ENCODE results near the gene AGBL5.
"Not testable (repeated sequence)": the region's sequence is repeated elsewhere in the genome, so short reads cannot be mapped to it uniquely, and the experiment has no call there.

The AGBL5 gene

DNA sequence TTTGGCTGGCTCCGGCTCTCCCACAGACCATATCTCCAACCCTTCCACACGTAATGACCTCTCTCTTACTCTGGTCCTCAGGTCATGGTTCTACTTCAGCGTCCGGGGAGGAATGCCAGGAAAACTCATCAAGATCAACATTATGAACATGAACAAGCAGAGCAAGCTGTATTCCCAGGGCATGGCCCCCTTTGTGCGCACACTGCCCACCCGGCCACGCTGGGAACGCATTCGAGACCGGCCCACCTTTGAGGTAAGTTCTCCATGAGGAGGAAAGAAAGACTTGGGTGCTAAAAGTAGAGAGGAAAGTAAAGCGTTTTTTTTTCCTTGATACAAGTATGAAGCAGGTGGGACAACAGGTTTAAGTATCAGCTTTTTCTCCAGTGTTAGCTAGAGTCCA, 1.9 kb downstream of the AGBL5 start:
- no peak for DNase-seq

DNA sequence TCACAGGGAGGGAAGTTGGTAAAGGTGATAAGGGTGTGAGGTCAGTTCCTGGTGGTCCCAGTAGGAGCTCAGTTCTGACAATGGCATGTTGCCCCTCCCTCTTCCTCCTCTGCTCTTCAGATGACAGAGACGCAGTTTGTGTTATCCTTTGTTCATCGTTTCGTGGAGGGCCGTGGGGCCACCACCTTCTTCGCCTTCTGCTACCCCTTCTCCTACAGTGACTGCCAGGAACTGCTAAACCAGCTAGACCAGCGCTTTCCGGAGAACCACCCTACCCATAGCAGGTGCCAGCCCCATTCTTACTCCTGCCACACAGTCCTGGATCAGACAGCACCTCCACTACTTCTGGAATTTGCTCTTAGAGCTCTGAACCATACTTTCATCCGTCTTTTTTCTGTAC, 2.3 kb downstream of the AGBL5 start:
- no peak for DNase-seq

DNA sequence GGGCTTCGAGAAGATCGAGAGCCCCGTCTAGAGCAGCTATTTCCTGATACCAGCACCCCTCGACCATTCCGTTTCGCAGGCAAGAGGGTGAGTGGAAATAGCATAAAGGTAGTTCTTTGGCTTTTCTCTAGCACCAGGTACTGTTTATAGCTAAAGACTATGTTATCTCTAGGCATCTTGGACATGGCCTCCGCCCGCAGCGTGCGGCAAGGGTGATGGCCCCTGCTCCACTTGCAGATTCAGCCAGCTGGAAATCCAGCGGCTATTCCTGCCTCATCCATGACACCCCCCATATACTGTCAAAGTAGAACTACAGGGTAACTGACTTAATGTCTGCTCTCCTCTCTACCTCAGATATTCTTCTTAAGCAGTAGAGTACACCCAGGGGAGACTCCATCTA, 3.3 kb downstream of the AGBL5 start:
- no peak for DNase-seq

DNA sequence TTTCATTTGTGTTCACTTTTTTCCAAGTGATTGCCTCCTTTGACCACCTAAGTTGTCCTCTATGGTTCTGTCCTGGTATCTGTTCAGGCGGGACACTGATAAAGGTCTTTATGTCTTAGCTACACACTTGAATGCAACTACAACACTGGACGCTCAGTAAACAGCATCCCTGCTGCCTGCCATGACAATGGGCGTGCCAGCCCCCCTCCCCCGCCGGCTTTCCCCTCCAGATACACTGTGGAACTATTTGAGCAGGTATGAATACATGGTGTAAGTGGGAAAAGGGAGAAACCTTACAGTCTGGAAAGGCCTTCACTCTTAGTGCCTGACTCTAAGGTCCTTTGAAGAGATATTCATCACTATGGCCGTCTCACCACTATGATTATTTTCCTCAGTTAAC, 5.7 kb downstream of the AGBL5 start:
- DNase-seq: no peak

DNA sequence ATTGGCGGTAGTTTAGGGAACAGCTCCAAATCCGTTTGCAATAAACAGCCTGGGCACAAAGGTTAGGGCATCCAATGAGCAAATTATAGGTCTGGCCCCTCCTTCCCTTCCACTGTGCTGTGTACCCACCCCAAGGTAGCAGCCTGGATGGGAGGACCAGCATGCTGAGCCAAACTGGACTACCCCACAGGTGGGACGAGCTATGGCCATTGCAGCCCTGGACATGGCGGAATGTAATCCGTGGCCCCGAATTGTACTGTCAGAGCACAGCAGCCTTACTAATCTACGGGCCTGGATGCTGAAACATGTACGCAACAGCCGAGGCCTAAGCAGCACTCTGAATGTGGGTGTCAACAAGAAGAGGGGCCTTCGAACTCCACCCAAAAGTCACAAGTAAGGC, 6.7 kb downstream of the AGBL5 start:
- no peak for DNase-seq

DNA sequence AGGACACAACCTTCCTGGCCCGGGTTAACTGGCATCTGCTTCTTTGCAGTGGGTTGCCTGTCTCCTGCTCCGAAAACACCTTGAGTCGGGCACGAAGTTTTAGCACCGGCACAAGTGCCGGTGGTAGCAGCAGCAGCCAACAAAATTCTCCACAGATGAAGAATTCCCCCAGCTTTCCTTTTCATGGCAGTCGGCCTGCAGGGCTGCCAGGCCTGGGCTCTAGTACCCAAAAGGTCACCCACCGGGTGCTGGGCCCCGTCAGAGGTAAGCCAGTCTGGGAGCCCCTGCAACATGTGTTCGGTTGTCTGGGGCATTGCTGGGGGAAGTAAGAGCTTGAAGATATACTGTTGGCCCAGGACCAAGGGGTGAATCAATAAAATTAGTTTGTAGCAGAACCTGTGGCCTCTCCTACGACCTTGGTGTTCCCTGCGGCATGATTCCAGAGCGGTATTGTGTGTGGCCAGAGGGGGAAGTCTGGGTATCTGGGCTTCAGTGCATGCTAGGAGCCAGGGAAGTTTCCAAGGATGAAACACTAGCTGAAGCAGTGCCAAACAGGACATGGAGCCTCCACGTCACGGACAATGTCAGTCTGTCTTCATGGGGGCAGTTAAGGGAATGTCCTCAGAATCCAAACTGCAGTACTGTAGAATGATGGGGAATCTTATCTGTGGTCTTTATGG, 7.8 kb downstream of the AGBL5 start:
- no peak for DNase-seq

DNA sequence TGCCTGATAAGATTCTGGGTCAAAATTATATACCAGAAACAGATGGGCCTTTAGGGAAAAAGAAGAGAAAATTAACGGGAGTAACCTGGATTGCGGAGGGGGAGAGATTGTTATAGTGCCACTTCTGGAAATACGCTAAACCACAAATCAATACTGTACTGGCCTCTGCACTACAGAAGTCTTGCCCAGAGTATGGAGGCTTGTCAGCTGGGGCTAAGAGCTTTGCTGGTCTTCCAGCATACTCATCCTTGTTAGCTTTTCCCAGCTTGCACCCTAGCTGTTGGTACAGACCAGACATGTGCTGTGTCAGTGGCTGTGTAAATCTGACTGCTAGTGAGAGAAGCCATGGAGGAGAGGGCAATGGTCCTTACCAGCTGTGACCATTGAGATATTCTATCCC, 8.9 kb downstream of the AGBL5 start:
- DNase-seq: no peak

DNA sequence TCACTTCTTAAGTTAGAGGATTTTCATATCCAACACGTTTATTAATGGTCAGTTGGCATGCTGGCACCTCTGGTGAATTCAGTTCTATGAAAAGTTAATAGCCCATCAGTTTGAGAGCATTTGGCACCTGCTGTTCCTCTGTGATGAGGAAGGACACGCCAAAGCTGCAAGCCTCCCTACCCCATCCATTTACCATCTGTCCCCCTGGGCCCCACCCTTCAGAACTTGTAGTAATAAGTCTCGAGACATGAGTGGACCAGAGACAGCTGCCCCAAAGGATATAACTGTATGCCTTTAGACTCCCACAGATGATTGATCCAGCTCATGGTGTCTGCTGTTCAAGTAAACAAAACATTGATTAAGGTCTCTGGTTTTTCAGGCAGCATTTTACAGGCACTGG, 13.7 kb downstream of the AGBL5 start:
- no peak for DNase-seq

DNA sequence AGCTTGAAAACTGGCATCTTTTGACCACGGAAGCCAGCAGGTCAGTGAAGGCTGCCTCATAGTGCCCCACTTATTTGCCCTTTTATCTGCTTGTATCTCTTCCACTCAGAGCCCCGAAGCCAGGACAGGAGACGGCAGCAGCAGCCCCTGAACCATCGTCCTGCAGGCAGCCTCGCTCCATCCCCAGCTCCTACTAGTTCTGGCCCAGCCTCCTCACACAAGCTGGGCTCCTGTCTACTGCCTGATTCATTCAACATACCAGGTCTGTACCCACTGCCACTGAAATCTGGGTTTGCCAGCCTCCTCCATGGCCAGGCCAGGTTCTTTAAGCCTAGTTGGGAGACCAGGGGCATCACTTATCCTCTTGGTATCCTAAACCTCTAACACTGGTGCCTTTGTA, 15.9 kb downstream of the AGBL5 start:
- DNase-seq: no peak

DNA sequence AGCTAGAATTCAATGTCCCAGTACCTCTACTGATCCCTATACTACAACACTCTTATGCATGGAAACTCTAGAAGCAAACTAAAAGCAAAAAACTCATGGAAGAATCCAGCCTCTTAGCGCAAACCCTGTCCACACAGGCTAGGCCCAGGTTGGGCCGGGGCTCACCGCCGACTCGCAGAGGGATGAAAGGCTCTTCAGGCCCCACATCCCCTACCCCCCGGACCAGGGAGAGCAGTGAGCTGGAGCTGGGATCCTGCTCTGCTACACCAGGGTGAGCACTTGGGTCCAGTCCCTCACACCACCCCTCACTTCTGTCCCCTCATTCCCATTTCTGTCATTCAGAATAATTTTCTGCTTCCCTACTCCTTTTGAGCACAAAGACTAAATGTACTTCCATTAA, 18.0 kb downstream of the AGBL5 start:
- DNase-seq: no peak

DNA sequence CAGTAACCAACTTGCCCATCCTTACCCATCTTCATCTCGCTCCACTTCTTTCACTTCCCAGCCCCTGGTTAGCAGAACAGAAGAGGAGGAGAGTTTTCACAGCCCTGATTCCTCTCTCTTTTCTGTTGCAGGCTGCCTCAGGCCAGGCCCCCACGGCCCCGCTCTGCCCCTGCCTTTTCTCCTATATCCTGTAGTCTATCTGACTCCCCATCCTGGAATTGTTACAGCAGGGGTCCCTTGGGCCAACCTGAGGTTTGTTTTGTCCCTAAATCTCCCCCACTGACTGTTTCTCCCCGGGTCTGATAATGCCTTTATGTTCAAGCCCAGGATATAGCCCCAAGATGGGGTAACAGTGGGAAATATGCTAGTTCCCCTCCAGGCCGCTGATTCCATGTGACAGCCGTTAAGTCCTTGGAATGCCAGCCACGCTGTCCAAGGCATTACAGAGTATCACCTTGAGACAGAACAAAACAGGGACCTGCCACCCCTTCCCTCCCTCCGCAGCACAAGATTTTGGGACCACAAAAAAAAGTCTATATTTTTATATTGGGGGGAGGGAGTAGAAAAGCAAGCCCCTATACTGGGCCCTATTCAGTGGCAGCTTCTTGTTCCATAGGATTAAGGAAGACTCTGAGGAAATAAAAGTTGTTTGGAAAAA, 18.6 kb downstream of the AGBL5 start:
- DNase-seq: no peak

DNA sequence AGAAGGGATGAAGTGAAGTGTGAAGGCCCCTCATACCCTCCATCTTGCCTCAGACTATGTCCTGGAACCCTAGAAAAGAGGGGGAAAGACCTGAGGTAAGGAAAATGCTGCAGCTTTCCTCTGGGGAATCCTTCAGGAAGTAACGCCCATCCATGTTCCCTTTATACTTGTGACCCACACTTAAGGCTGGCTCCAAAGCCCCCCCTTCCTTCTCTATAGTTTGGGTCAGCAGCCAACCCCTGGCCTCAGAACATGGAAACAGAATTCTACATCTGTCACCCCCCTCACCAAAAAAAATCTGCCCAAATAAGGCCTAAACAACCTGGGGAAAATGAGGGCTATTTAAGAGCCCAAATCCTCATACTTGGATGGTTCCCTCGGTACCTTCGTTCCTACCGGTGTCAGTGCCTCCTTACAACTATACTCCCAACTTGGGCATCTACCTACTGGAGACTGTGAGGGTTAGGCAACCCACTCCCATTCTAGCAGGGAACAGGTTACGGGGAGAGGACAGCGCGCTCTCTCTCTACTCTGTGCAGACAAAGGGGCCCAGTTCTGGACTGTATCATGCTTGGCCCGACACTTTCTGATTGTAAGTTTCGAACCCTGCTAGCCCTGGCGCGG, 19.3 kb downstream of the AGBL5 start:
- no peak for DNase-seq

DNA sequence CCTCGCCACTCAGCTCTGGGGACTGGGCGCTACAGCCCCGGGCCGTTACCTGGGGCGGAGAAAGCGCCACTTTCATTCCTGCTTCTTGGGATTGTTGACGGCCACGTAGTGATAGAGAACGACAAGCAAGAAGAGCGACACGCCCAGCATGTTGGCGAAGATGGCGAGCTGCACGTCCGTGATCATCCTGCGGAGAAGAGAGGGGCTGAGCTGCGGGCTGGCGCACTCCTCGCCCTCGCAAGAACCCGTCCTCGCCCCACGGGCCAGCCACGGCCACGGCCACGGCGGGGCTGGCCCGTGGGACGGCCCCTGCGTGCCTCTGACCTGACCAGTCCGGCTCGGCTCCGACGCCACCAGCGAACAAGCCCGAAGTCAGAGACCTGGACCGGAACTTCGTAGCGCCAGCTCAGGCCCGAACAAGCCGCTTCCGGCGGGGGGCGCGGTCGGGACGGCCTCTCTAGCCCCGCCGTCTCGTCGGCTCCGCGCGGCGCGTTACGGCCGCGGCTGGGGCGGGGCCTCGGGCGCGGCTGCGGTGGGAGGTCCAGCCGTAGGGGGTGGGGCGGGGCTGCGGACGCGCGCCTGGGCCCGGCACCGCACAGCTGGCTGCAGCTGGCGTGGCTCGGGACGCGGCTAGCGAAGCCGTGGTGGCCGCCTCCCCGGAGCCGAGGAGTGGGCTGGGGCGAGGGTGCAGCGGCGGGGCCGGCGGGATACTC, 20.0 kb downstream of the AGBL5 start, which contains the start of gene OST4:
Gene OST4, minus strand, starts transcription at position 378 of the 713 bp plus-strand sequence.
- DNase-seq: peak; percentile 89 to 92

DNA sequence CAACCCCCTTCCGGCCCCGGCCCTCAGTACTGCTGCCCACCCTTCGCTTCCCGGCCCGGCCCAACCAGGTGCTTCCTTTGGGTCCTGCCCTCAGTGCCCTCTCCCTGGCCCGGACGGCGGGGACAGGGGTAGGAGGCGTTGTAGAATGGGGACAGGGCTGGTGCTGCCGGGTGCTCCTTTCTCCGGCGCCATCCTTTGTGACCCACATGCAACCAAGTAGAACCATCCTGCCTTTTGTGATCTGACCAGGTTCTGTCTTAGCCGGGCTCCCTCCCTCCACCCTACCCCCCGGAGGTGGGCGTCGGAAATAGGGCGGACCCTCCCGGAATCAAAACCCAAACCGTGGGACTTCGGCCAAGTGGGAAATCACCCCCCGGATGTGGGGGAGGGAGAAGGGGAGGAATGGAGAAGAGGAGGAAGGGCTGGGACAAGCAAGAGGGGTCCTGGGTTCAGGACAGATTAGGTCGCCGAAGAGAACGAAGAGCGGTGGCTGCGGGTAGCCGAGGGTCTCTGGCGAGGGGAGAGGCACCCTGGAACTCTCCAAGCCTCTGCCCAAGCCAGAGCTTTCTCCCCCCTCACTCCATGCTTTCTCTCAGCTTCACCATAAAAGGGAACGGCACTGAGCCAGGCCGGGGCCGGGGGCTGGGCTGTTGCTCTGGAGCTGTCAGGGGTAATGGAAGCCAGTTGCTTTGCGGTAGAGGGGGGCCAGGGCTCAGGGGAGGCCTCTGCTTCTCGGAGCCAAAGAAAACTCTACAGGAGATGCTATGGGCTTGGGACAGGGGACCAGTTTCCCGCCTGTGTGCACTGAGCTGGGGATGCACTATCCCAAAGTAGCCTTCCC, 20.7 kb downstream of the AGBL5 start:
- DNase-seq: peak in 1 of 2 donors; percentile 57

DNA sequence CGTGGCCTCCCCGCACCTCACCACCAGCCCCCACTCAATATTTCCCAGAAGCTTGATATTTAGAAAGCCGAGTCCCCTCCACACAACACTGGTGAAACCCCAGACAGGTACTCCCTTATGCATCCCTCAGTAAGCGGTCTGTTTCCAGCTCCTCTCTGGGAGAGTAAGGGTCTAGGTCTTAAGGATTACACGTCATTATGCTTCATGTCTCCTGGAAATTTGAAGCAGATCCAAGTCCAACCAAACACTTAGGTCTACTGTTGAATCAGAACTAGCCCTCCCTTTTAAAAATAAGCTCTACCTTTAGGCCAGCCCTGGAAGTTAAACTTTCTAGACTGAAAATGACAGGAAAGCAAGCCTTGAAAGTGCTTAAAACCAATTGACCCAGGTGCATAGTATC, 21.5 kb downstream of the AGBL5 start:
- DNase-seq: no peak

DNA sequence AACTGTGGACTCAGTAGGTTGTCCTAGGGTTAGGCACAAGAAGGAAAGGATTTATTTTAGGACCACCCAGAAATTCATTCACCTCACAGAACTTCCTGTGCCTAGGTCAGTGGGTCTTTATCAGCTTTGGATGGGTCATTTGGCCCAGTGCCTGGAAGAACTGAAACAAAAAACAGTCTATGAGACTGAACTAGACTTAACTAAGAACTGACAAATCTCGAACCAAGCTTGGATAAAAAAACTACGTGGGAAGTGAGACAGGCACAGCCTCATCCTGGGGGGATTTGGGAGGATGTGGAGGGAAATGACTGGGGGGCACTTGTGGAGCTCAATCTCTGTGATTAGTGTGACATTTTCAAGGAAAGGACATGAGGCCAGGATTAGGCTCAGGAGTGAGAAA, 22.3 kb downstream of the AGBL5 start:
- DNase-seq: no peak

DNA sequence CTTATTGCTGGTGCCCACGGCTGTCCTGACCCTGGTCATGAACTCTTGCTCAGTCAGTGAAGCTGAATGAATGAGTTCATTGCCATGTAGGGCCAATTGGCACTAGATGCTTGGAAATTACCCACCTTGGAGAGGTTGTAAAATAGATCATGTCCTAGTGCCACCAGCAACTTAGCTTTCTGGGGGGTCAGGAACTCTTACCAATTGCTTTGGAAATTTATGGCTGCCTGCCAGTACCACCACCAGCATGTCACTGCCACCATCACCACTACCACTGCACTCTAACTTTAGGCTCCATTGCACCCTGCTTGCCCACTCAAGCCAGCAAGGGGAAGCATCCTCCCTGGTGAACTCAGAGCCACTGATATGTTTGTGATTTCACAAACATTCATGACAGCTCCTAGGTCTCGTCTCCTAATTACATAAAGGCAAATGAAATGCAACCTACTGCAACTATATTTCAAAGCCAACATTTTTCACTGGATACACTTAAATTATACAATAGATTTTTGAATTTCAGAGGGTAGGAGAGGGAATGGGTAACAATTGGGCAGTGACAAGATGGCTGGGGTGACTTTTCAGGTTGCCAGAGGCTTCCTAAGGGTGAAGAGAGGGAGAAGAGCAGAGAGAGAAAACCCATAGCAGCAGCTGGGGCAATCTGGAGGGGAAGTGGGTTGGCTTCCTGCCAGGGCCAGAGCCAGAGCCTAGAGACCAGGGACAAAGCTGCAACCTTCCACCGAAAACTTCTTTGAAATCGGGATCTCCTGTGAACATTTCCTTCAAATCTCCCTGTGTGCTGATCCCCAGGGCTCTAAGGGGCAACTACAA, 23.5 kb downstream of the AGBL5 start:
- peak; percentile 29 to 61 for DNase-seq

DNA sequence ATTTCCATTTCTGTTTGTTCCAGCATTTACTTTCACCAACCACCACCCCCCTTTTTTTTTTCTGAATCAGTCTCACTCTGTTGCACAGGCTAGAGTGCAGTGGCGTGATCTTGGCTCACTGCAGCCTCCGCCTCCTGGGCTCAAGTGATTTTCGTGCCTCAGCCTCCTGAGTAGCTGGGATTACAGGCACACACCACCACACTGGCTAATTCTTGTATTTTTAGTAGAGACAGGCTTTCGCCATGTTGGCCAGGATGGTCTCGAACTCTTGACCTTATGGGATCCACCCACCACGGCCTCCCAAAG, 24.1 kb downstream of the AGBL5 start:
- DNase-seq: not testable (repeated sequence)

DNA sequence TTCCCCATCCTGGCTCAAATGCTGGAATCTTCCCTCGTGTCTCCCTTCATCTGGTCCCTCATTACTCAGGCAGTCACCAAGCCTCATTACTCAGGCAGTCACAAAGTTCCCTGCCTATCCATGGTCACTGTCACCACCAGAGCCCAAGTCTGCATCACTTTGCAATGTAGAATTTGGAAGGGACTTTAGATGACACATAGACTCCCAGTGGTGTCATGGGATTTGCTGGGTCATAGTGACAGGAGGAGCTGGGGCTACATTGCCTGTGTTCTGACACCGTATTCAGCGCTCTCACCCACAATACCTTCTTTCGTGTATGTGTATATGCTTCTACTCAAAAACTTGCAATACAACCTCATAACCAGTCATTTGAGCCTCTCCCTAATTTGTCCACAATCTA, 24.9 kb downstream of the AGBL5 start:
- no peak for DNase-seq

DNA sequence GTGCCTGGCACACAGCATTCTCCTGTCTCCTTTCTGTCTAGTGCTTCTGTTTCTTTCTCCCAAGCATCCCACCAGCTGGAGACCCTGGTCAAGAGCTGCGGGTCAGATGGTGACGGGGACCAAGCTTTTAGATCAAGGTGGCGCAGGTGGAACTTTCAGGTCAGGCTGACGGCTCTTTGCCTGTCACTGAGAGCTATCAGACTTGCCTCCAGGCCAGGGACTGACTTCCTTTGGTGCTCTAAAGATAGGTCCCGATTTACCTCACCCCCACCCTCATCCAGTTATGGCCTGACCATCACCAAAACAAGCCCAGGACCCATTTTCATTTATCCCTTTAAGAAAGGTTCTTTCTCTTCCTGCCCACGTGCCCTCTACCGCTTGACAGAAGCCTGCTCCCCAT, 25.8 kb downstream of the AGBL5 start:
- no peak for DNase-seq

DNA sequence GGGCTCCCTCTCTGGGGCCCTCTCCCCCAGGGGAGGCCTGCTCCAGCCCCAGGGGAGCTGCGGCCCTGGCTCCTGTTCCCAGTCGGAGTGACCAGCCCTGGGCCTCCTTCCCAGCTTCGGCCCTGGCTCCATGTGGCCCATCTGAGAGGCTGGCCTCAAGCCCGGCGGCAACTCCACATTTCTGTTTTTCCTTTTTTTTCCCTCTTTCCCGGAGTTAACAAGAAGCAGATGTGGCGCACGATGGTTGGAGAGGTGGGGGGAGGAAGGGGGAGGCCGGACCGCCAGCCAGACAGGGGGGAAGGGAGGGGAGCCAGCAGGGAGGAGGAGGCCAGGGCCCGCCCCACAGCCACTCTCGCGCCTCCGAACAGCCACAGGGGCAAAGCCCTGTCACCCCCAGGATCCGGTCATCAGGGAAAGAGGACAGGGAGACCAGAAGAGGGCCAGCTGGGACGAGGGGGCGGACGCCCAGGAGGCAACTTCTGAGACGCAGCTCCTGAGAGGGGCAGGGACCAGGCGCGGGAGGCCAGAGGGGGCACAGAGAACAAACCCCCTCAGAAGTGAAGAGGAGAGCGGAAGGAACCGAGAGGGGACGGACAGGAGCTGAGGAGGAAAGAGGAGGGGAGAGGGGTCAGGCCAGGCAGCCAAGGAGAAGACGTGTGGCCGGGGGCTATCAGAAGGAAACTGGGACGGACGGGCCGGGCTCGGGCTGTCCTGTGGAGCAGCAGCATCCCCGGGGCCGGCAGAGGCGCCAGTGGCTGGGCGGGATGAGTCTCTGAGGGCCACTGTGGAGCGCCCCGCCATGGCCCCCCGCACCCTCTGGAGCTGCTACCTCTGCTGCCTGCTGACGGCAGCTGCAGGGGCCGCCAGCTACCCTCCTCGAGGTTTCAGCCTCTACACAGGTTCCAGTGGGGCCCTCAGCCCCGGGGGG, 27.1 kb downstream of the AGBL5 start, which contains the start of gene EMILIN1:
Gene EMILIN1, plus strand, starts transcription at position 349 of the 928 bp plus-strand sequence. Its CDS starts 451 bp downstream, at position 800.
- no peak for DNase-seq

Data from CD4-positive, alpha-beta T cell treated with Interferon alpha-2 for 1 hour (primary cell).